Naive thymus-derived CD8-positive, alpha-beta T cell (primary cell): Measurements from ENCODE around the gene CD7. TPM values are rescaled to one million over a fixed set of nuclear protein-coding genes. Genes with fewer than 3 reads are reported as not detected.
"Not testable (repeated sequence)": the region's sequence is repeated elsewhere in the genome, so short reads cannot be mapped to it uniquely, and the experiment has no call there.

Source experiments
- ATAC-seq, 2 donors: fragments of 150-1000 bp; cut with Tn5 transposase in 1 of 2; sonication (Bioruptor Pico), chemical (Tn5 transposase) in 1 of 2; 1 replicate in 1 of 2; 2 replicates in 1 of 2; pipeline ENCODE4 v1.10.0; 2021; ENCODE audit warnings: mild to moderate bottlenecking in 2 of 2, moderate library complexity in 2 of 2
- POLR2A ChIA-PET: fragments of 350-600 bp; sonication (Branson Sonifier 250); formaldehyde crosslinking; loops from one replicate; lab custom pipeline; 2021; ENCODE audit warnings: antibody characterized with exemption; lab: Charles Lee
- DNase-seq, 10 donors: peaks; one replicate each; pipeline versions ENCODE4 v3.0.0 to v3.0.0-alpha.2; 2020 to 2022
- H3K27ac Mint-ChIP-seq, 10 donors: one replicate each; pipeline ENCODE4 v1.8.0; 2020 to 2022; ENCODE audit warnings: mild to moderate bottlenecking in 10 of 10, mixed read lengths in 10 of 10, moderate library complexity in 4 of 10, inconsistent platforms in 1 of 10
- H3K27me3 Mint-ChIP-seq, 5 donors: one replicate each; pipeline ENCODE4 v1.8.0; 2021 to 2022; ENCODE audit warnings: mixed read lengths in 5 of 5
- H3K36me3 Mint-ChIP-seq, 3 donors: one replicate each; pipeline ENCODE4 v1.8.0; 2020 to 2022; ENCODE audit warnings: mixed read lengths in 3 of 3, mild to moderate bottlenecking in 2 of 3, inconsistent platforms in 1 of 3
- H3K4me1 Mint-ChIP-seq, 4 donors: one replicate each; pipeline ENCODE4 v1.8.0; 2021 to 2022; ENCODE audit warnings: mixed read lengths in 4 of 4
- H3K4me3 Mint-ChIP-seq, 10 donors: one replicate each; pipeline ENCODE4 v1.8.0; 2020 to 2022; ENCODE audit warnings: mild to moderate bottlenecking in 10 of 10, mixed read lengths in 10 of 10, moderate library complexity in 6 of 10, inconsistent platforms in 1 of 10
- H3K9me3 Mint-ChIP-seq, 9 donors: one replicate each; pipeline ENCODE4 v1.8.0; 2020 to 2022; ENCODE audit warnings: mixed read lengths in 9 of 9, mild to moderate bottlenecking in 3 of 9, inconsistent platforms in 1 of 9, moderate library complexity in 1 of 9
- polyA plus RNA-seq, 3 donors: library from polyadenylated mRNA; unstranded; fragments of 300-500 nt; fragmentation: Illumina TruSeq; gene quantifications; one replicate each; pipeline ENCODE4 v1.2.3, GENCODE V29; 2021
- total RNA-seq, 8 experiments: library from RNA in 2 of 8; stranded (reverse) in 2 of 8; gene quantifications; one replicate each; pipeline ENCODE4 v1.2.3 and lab custom pipeline; 2021 to 2026

The CD7 gene
- total and polyA plus RNA-seq, 5 experiments from 2014 or later, result 66.9 to 233 (median 166) TPM

DNA sequence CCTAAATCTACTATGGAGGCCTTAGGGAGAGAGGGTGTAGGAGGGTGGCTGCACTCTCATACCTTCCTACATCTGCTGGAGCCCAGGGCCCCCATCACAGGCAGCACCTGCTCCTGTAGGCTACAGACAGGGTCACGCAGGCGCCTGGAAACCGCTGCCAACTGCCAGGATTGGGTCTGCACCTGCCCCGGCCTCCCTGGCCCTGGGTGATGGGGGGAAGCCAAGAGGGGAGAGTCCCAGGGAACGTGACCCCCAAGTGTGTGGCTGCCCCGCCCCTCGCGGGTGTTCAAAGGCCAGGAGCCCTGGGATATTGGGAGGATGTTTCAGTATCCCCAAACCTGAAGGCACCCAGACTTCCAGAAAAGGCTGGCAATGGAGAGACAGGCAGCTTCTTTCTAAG, 36.1 kb upstream of the CD7 start:
- peaks cover 4 to 10% (median 5%) of the 10 kb centered on the region in 4 donors for H3K4me1 Mint-ChIP-seq

DNA sequence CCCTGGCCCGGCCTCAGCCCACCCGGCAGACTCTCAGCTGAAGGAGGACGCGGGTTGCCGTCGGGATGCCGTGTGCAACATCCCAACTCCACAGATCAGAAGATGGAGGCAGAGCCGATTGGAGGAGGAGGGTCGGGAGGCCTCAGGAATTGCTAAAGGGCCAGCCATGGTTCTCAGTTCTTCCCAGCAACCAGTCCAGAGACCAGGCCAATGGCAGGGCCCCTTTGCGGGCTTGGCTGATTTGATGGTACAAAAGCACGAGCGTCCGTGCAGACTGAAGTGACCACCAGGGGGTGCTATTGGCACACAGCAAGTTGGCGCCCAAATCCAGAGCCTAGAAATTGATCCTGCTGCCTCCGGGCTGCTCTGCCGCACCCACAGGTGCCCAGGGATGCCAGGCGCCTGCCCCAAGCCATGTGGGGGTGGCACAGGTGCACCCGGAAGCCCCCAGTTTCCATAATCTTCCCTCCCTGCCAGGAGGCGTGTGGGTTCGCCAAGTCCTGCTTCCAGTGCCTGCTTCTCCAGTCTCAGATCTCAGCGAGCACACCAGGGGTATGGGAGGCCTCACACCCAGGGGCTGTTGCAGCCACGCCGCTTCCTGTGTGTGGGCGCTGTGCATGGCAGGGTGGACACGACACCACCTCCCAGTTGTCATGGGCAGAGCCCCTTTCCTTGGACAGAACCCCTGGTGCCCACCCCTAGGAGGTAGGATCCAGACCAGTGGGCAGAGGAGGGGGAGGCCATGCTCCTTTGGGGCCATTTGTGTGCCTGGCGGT, 34.5 kb upstream of the CD7 start:
- no peaks in the 10 kb centered on the region for H3K36me3 Mint-ChIP-seq
- DNase-seq, result peak; percentile 68 to 89 (median 78)
- no peaks in the 10 kb centered on the region for H3K9me3 Mint-ChIP-seq
- H3K4me1 Mint-ChIP-seq, result peaks cover 2 to 5% (median 2%) of the 10 kb centered on the region in 4 donors
- POLR2A ChIA-PET, result interaction anchor here (0.5 to 1.1 kb wide), 5 partner anchors 26 to 359 kb away, joined by 3 to 5 read pairs (median 3); partner anchors contain the start of gene CD7
- peaks cover 0 to 18% (median 3%) of the 10 kb centered on the region in 5 donors for H3K27me3 Mint-ChIP-seq
- peak overlapping the region in 1 of 10 donors; percentile 22 for H3K27ac Mint-ChIP-seq
- ATAC-seq, result peak; percentile 93 to 97
- H3K4me3 Mint-ChIP-seq, result no peak overlapping the region

More for the DNA sequence above, 36.1 kb upstream of the CD7 start:
- no peak overlapping the region for H3K4me3 Mint-ChIP-seq
- peaks cover 3 to 22% (median 7%) of the 10 kb centered on the region in 5 donors for H3K27me3 Mint-ChIP-seq
- ATAC-seq (no peak), DNase-seq (no peak)
- POLR2A ChIA-PET, result no interaction called here
- H3K27ac Mint-ChIP-seq, result no peak overlapping the region
- H3K36me3 Mint-ChIP-seq, result no peaks in the 10 kb centered on the region
- H3K9me3 Mint-ChIP-seq, result no peaks in the 10 kb centered on the region

DNA sequence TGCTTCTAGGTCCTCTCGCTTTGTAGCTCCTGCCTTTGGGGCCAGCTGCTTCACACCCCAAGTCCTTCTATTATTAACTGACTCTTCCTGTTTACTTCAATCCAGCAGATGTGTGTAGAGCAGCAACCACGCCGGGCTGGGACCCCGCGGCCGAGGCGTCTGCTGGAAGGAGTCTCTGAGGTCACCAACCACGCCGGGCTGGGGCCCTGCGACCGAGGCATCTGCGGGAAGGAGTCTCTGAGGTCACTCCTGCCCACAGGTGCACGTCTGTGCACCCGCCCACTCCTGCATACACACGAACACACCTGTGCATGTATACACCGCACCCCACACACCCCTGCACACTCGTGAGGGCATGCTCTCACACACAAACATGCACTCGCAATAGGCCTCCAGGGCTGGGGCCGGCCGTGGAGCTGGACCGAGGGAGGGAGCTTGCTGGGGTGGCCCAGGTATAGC, 33.9 kb upstream of the CD7 start:
- ATAC-seq (no peak), DNase-seq (no peak)
- Mint-ChIP-seq H3K36me3 (no peaks in the 10 kb centered on the region), H3K27ac (peak overlapping the region in 3 of 10 donors; percentile 15 to 24 (median 22)), H3K9me3 (no peaks in the 10 kb centered on the region), H3K4me3 (no peak overlapping the region), H3K27me3 (peaks cover 0 to 17% (median 6%) of the 10 kb centered on the region in 5 donors), H3K4me1 (peaks cover 7 to 10% (median 8%) of the 10 kb centered on the region in 4 donors)
- POLR2A ChIA-PET, result interaction anchor here (0.5 to 1.0 kb wide), 2 partner anchors 66 to 360 kb away, joined by 3 to 5 read pairs; no protein-coding TSS in a partner anchor

DNA sequence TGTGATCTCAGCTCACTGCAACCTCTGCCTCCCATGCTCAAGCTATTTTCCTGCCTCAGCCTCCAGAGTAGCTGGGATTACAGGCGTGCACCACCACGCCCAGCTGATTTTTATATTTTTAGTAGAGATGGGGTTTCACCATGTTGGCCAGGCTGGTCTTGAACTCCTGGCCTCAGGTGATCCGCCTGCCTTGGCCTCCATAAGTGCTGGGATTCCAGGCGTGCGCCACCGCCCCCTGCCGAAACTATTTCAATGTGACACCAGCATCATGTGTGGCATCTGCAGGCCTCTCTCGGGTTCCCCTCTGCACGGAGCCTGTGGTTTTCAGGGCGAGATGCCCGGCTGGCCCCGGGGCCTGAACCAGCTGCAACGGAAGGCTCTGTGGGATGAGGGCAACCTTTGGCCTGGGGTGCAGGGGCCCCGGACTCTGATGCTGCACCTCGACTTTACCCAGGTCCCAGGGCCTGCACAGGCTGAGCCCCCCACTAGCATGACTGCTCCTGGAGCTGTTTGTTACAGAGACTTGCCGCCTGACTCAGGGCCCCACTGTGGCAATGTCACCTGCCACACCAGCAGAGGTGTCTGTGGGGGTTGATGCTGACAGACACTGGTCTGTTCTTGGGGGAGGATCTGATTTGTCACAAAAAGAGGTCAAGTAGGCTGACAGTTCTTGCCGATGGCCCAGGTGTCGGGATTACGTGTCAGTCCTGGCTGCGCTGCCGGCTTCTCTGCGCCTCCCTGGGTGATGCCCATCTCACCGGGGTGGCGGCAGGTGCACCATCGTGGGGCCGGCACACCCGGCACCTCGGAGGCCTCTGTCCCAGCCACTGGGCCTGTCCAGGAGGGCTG, 33.0 kb upstream of the CD7 start:
- peak in 1 of 10 donors; percentile 21 for DNase-seq
- Mint-ChIP-seq H3K27ac (peak overlapping the region in 1 of 10 donors; percentile 44), H3K36me3 (no peaks in the 10 kb centered on the region), H3K9me3 (no peaks in the 10 kb centered on the region), H3K4me3 (no peak overlapping the region), H3K4me1 (peaks cover 9 to 12% (median 9%) of the 10 kb centered on the region in 4 donors), H3K27me3 (peaks cover 0 to 13% (median 7%) of the 10 kb centered on the region in 5 donors)
- no peak for ATAC-seq
- POLR2A ChIA-PET, result no interaction called here

DNA sequence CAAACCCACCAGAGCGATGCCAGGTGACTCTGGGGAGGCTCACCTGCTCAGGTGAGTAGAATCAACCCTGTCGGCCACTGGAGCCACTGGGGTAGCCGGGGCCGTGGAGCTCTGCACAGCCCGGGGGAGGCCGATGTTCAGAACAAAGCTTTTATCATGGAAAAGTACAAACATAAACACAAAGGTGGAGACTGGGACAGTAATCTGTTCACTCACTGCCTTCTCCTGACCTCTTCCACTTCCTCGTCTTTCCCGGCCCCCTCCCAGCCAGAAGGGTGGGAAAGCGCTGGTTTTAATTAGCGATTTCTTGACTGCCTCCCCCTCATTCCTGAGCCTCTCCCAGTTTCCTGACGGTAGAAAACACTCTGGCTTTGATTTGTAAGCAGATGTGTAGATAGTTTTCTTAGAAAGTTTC, 31.9 kb upstream of the CD7 start:
- DNase-seq (no peak), ATAC-seq (no peak)
- Mint-ChIP-seq H3K4me3 (no peak overlapping the region), H3K27ac (no peak overlapping the region), H3K27me3 (peaks cover 0 to 12% (median 7%) of the 10 kb centered on the region in 5 donors), H3K4me1 (peaks cover 9 to 12% (median 10%) of the 10 kb centered on the region in 4 donors), H3K36me3 (no peaks in the 10 kb centered on the region), H3K9me3 (no peaks in the 10 kb centered on the region)
- POLR2A ChIA-PET, result no interaction called here

DNA sequence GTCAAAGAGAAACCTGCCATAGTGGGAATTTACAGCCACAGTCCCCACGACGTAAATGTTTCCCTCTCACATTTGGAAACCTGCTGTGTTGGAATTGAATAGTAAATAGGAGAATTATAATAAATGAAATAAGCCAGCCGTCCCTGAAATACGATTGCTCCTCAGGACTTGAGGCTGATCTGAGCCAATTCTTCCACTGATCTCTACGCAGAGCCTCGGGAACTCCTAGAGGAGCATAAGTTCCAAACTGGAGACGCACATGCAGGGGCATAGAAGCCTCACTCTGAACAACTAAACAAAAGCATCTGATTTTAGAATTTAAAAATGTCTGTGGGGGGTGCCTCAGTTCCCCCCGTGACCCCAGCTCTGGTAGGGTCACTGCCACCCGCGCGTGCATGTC, 31.5 kb upstream of the CD7 start:
- peaks cover 0 to 12% (median 7%) of the 10 kb centered on the region in 5 donors for H3K27me3 Mint-ChIP-seq
- POLR2A ChIA-PET, result no interaction called here

DNA sequence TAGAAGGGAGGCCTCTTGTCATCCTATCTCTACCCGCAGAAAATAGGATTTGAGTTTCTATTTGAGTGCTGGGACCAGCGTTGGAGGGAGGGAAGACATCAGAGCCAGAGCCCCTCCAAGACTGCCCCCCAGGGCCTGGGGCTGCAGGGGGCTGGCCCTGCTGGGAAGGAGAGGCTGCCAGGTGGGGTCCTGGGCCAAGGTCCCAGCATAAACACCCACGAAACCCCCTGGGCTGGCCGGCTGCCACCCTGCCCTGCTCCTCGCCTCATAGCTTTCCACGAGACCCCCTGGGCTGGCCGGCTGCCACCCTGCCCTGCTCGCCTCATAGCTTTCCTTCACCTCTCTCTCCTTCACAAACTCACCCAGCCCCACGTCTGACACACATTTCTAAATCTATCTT, 31.0 kb upstream of the CD7 start:
- H3K4me1 Mint-ChIP-seq, result peaks cover 9 to 12% (median 10%) of the 10 kb centered on the region in 4 donors
- no peaks in the 10 kb centered on the region for H3K9me3 Mint-ChIP-seq
- H3K4me3 Mint-ChIP-seq, result no peak overlapping the region
- no peak for ATAC-seq
- H3K27ac Mint-ChIP-seq, result no peak overlapping the region
- POLR2A ChIA-PET, result no interaction called here
- no peaks in the 10 kb centered on the region for H3K36me3 Mint-ChIP-seq
- peaks cover 0 to 12% (median 7%) of the 10 kb centered on the region in 5 donors for H3K27me3 Mint-ChIP-seq
- no peak for DNase-seq

More for the DNA sequence above, 31.5 kb upstream of the CD7 start:
- Mint-ChIP-seq H3K4me3 (no peak overlapping the region), H3K4me1 (peaks cover 9 to 12% (median 10%) of the 10 kb centered on the region in 4 donors), H3K27ac (no peak overlapping the region), H3K36me3 (no peaks in the 10 kb centered on the region), H3K9me3 (no peaks in the 10 kb centered on the region)
- ATAC-seq, result no peak
- DNase-seq, result no peak

DNA sequence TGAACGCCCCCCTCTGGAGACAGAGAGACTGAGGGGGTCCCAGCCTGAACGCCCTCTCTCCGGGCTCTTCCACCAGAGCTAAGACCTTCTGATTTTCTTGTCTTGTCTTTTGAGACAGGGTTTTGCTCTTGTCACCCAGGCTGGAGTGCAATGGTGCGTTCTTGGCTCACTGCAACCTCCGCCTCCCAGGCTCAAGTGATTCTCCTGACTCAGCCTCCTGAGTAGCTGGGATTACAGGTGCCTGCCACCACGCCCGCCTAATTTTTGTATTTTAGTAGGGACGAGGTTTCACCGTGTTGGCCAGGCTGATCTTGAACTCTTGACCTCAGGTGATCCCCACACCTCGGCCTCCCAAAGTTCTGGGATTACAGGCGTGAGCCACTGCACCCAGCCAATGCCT, 30.6 kb upstream of the CD7 start:
- DNase-seq, POLR2A ChIA-PET: not testable (repeated sequence)
- H3K27ac Mint-ChIP-seq, result peak overlapping the region in 1 of 10 donors; percentile 52

DNA sequence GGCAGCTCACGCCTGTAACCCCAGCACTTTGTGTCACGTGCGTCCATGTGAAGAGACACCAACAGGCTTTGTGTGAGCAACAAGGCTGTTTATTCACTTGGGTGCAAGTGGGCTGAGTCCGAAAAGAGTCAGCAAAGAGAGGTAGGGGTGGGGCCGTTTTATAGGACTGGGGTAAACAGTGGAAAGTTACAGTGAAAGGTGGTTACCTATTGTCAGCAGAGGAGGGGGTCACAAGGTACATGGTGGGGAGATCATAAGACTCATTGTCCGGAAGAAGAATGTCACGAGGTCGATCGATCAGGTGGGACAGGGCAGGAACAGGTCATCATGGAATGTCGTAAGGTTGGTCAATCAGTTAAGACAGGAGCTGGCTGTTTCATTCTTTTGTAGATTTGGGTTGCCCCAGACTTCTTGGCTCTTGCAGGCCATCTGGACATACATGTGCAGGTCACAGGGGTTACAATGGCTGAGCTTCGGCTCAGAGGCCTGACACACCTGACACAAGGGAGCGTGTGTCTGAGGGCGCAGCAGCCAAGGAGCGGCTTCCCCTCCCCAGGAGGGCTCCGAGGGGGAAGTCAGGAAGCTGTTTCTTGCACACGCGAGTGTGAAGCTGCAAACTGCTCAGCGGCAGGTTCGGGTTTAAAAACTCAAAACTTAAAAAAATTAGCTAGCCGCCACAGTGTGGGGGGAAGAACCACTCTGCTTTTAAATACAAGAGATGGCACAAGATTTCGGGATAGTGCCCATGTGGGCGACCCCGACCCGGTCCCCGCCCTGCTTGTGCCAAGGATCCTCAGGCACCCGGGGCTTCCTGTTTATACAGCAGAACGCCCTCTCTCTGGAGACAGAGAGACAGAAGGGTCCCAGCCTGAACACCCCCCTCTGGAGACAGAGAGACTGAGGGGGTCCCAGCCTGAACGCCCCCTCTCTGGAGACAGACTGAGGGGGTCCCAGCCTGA, 29.2 kb upstream of the CD7 start:
- no peak for DNase-seq
- H3K4me1 Mint-ChIP-seq, result peaks cover 6 to 9% (median 8%) of the 10 kb centered on the region in 4 donors
- no peaks in the 10 kb centered on the region for H3K36me3 Mint-ChIP-seq
- H3K27me3 Mint-ChIP-seq, result peaks cover 0 to 12% (median 7%) of the 10 kb centered on the region in 5 donors
- POLR2A ChIA-PET, result no interaction called here
- peak overlapping the region in 3 of 10 donors; percentile 26 to 52 (median 48) for H3K4me3 Mint-ChIP-seq
- H3K27ac Mint-ChIP-seq, result peak overlapping the region in 1 of 10 donors; percentile 29
- H3K9me3 Mint-ChIP-seq, result no peaks in the 10 kb centered on the region
- ATAC-seq, result peak; percentile 30 to 40

More for the DNA sequence above, 30.6 kb upstream of the CD7 start:
- not testable (repeated sequence) for H3K36me3 Mint-ChIP-seq, H3K9me3 Mint-ChIP-seq, ATAC-seq
- peaks cover 9 to 12% (median 10%) of the 10 kb centered on the region in 4 donors for H3K4me1 Mint-ChIP-seq
- H3K27me3 Mint-ChIP-seq, result peaks cover 0 to 12% (median 7%) of the 10 kb centered on the region in 5 donors
- peak overlapping the region in 1 of 10 donors; percentile 39 for H3K4me3 Mint-ChIP-seq

DNA sequence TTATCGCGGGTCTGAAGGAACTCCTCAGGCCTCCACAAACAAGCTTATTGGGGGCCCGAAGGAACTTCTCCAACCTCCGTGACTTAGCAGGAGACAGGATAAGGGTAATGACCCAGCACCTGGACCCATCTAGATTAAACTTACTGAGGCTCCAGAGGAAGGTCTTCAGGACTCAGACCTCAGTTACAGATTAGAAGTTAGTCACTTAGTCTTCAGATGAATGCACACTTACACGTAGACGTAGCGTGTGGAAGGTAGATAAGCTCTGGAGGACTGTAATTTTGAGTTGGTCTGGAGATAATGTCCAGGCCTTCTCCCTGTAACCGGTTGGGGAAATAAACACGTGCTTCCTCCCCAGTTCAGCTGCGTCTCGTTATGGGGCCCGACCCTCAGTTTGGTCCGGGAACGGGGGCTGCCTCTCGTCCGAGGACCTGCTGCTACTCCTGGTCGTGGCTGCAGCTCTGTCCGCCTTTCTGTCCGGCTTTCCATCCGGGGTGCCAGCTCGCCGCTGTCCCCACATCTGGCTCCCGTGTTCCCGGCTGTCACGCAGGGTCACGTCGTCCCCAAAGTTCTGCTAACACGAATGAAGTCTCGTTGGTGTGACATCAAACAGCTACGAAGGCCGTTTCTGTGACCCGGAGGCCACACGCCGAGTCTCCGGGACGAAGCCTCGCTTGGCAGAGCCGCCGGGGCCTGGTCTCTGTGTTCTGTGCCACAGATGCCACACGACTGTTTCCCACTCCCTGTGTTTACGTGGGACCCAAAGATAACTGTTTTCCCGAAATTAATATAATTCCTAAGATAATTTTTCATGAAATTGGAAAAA, 28.0 kb upstream of the CD7 start:
- H3K27me3 Mint-ChIP-seq, result peaks cover 0 to 10% (median 7%) of the 10 kb centered on the region in 5 donors
- POLR2A ChIA-PET, result no interaction called here

More for the DNA sequence above, 28.0 kb upstream of the CD7 start:
- Mint-ChIP-seq H3K36me3 (no peaks in the 10 kb centered on the region), H3K27ac (no peak overlapping the region), H3K9me3 (peaks cover 0 to 3% (median 0%) of the 10 kb centered on the region in 9 donors), H3K4me3 (no peak overlapping the region), H3K4me1 (peaks cover 6 to 11% (median 8%) of the 10 kb centered on the region in 4 donors)
- no peak for ATAC-seq
- DNase-seq, result no peak
